Gastrocnemius medialis (tissue), 4 donors: ENCODE measurements around the gene LOC128125822.
A peak's percentile ranks its signal among the peaks of the same experiment; 100 is the strongest.

Source experiments
- ATAC-seq, 2 donors: fragments of 150-250 bp; one replicate each; pipeline ENCODE4 v1.9.1; 2016
- DNase-seq, 2 donors: peaks; one replicate each; pipeline ENCODE4 v3.0.0-alpha.2; 2019
- H3K27ac ChIP-seq, 4 donors: fragments of 200-600 bp; sonication (generic); 1 replicate in 1 of 4; 2 replicates in 3 of 4; pipeline ENCODE4 v1.5.1; 2016 to 2018; ENCODE audit warnings: mild to moderate bottlenecking in 2 of 4, moderate library complexity in 1 of 4
- H3K27me3 ChIP-seq, 3 donors: fragments of 200-600 bp; sonication (generic) in 2 of 3; 1 replicate in 1 of 3; 2 replicates in 2 of 3; pipeline versions ENCODE4 v1.5.1 to v1.6.0; 2016 to 2019; ENCODE audit warnings: mild to moderate bottlenecking in 1 of 3, moderate library complexity in 1 of 3
- H3K36me3 ChIP-seq, 2 donors: fragments of 200-600 bp; sonication (generic) in 1 of 2; one replicate each; pipeline ENCODE4 v1.5.1; 2017 to 2018
- H3K4me1 ChIP-seq, 2 donors: fragments of 200-600 bp; sonication (generic) in 1 of 2; one replicate each; pipeline ENCODE4 v1.5.1; 2016 to 2017; ENCODE audit warnings: mild to moderate bottlenecking in 2 of 2
- H3K4me3 ChIP-seq, 4 donors: fragments of 200-600 bp; sonication (generic) in 3 of 4; 1 replicate in 1 of 4; 2 replicates in 3 of 4; pipeline ENCODE4 v1.5.1; 2016 to 2019; ENCODE audit warnings: mild to moderate bottlenecking in 2 of 4
- H3K9me3 ChIP-seq, 3 donors: fragments of 200-600 bp; sonication (generic) in 2 of 3; 1 replicate in 1 of 3; 2 replicates in 2 of 3; pipeline ENCODE4 v1.5.1; 2016 to 2019
- POLR2A ChIP-seq, 2 donors: fragments of 450-650 bp; IDR thresholded peaks; one replicate each; pipeline ENCODE4 v1.6.1; 2017; ENCODE audit warnings: antibody characterized with exemption in 2 of 2, mild to moderate bottlenecking in 2 of 2, moderate library complexity in 2 of 2
- in situ Hi-C, 4 donors: fragments of 200-750 bp; cut with MboI; loops; one replicate each; pipeline versions ENCODE4 v1.15.0 to v1.8.0; 2017; ENCODE audit warnings: low sequenced_read_pairs in 4 of 4
- intact Hi-C: fragments of 100-400 bp; cut with DNase I; formaldehyde crosslinking; loops from one replicate; pipeline ENCODE4 v1.15.1; 2023; ENCODE audit warnings: low total_unique reads
- TF ChIP-seq, protein P1 (sequence below), 5 experiments: fragments of 450-650 bp in 3 of 5; fragments of 200-600 bp in 2 of 5; sonication (generic) in 2 of 5; IDR thresholded peaks in 4 of 5; conservative IDR thresholded peaks in 1 of 5; 1 replicate in 4 of 5; 2 replicates in 1 of 5; pipeline ENCODE4 v1.5.1; 2016 to 2019; ENCODE audit warnings: antibody characterized with exemption in 5 of 5, mild to moderate bottlenecking in 3 of 5, moderate library complexity in 3 of 5

The LOC128125822 gene

DNA sequence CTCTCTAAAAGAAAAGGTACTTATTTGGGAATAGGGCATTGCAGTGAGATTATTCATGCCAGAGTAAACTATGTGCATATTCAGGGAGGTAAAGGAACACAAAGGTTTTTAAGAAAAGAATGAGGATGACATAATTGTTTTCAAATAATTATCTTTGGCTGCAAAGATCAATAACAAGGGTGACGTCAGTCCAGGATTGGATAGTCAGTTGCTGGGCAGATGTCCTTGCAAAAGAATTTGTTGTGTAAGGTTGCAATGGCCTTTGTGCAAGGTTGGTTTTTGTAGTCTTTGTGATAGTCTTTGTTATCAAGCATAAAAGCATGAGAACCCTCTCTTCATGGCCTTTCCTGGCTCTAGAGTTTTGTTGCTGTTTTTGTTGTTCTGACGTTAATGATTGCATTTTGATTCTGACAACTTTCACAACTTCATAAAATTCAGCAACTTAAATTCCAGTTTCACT is 17.7 kb downstream of the LOC128125822 start:
- no peak overlapping the region for H3K27ac ChIP-seq
- TF ChIP-seq, protein P1, sequence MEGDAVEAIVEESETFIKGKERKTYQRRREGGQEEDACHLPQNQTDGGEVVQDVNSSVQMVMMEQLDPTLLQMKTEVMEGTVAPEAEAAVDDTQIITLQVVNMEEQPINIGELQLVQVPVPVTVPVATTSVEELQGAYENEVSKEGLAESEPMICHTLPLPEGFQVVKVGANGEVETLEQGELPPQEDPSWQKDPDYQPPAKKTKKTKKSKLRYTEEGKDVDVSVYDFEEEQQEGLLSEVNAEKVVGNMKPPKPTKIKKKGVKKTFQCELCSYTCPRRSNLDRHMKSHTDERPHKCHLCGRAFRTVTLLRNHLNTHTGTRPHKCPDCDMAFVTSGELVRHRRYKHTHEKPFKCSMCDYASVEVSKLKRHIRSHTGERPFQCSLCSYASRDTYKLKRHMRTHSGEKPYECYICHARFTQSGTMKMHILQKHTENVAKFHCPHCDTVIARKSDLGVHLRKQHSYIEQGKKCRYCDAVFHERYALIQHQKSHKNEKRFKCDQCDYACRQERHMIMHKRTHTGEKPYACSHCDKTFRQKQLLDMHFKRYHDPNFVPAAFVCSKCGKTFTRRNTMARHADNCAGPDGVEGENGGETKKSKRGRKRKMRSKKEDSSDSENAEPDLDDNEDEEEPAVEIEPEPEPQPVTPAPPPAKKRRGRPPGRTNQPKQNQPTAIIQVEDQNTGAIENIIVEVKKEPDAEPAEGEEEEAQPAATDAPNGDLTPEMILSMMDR (IDR thresholded peaks at IDR 0.05 in 4 of 5, conservative IDR thresholded peaks at IDR 0.05 in 1 of 5), result no peak
- H3K4me3 ChIP-seq, result no peak overlapping the region
- H3K36me3 ChIP-seq, result no peaks in the 10 kb centered on the region
- H3K4me1 ChIP-seq, result no peaks in the 10 kb centered on the region
- intact Hi-C loops, result no loop called here
- ATAC-seq, result no peak
- H3K9me3 ChIP-seq, result no peaks in the 10 kb centered on the region
- in situ Hi-C loops, result loop anchor here in 2 of 4 donors (5.0 to 10.0 kb wide), 2 partner anchors 235 to 238 kb away; no protein-coding TSS in a partner anchor
- no peaks in the 10 kb centered on the region for H3K27me3 ChIP-seq
- DNase-seq, result no peak

DNA sequence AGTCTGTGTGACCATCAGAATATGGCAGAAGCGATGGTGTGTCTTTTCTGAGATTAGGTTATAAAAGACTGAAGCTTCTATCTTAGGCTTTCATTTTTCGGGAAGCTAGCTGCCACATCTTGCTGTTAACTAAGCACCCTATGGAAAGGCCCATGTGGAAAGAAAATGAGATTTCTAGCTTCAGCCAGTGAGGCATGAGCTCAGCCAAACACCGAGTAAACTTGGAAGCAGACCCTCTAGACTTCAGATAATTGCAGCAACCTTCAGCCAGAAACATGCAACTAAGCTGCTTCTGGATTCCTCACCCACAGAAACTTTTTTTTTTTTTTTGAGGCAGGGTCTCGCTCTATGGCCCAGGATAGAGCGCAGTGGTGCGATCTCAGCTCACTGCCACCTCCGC is 20.6 kb downstream of the LOC128125822 start:
- Histone ChIP-seq H3K9me3 (no peaks in the 10 kb centered on the region), H3K36me3 (no peaks in the 10 kb centered on the region), H3K4me3 (no peak overlapping the region), H3K27ac (no peak overlapping the region), H3K27me3 (no peaks in the 10 kb centered on the region), H3K4me1 (peaks cover 2% of the 10 kb centered on the region in 2 donors)
- no peak for DNase-seq
- TF ChIP-seq, protein P1 (IDR thresholded peaks at IDR 0.05 in 4 of 5, conservative IDR thresholded peaks at IDR 0.05 in 1 of 5), result no peak
- no peak for TF ChIP-seq POLR2A (IDR thresholded peaks at IDR 0.05)
- intact Hi-C loops (no loop called here), in situ Hi-C loops (loop anchor here in 2 of 4 donors (5.0 to 10.0 kb wide), 2 partner anchors 238 to 241 kb away; no protein-coding TSS in a partner anchor)
- ATAC-seq, result no peak

DNA sequence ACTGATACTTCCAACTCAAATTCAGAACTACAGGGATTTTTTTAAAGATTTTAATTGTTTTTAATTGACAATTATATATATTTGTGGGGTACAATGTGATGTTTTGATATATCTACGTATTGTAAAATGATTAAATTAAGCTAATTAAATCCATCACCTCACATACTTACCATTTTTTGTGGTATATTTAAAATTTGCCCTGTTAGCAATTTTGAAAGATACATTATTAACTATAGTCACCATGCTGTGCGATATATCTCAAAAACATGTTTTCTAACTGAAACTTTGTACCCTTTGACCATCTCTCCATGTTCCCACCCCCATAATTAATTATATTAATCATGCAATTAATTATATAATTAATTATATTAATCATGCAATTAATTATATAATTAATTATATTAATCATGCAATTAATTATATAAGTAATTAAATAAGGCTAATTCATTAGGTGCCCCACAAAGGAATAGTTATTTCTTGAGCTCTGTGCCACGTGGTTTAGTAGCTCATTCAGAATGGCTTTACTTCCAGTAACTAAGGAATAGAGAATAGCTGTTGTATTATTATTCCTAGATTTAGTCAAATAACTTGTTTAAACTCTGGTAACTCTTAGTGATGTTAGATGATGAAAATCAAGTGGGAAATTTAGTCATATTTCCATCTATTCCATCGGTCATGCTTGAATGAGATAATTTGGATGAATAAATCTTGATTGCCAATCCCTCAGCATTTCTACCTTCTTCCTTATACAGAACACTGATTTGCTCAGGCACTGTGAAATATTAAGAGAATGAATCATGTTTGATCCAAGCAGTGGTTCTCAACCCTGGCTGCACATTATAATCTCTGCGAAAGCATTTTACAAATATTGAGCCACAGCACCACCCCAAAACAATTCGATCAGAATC is 25.1 kb downstream of the LOC128125822 start:
- no peak for TF ChIP-seq POLR2A (IDR thresholded peaks at IDR 0.05)
- TF ChIP-seq, protein P1 (IDR thresholded peaks at IDR 0.05 in 4 of 5, conservative IDR thresholded peaks at IDR 0.05 in 1 of 5), result no peak
- intact Hi-C loops (loop anchor here (1.0 to 5.0 kb wide), 3 partner anchors 40 to 244 kb away; partner anchors contain the start of gene PHF3), in situ Hi-C loops (loop anchor here in 3 of 4 donors (5.0 to 10.0 kb wide), 3 partner anchors 165 to 245 kb away; no protein-coding TSS in a partner anchor)
- Histone ChIP-seq H3K27ac (no peak overlapping the region), H3K4me3 (peak overlapping the region; percentile 56 to 63 (median 62)), H3K4me1 (peaks cover 5% of the 10 kb centered on the region in 2 donors), H3K36me3 (no peaks in the 10 kb centered on the region), H3K9me3 (no peaks in the 10 kb centered on the region), H3K27me3 (no peaks in the 10 kb centered on the region)
- DNase-seq (no peak), ATAC-seq (no peak)

DNA sequence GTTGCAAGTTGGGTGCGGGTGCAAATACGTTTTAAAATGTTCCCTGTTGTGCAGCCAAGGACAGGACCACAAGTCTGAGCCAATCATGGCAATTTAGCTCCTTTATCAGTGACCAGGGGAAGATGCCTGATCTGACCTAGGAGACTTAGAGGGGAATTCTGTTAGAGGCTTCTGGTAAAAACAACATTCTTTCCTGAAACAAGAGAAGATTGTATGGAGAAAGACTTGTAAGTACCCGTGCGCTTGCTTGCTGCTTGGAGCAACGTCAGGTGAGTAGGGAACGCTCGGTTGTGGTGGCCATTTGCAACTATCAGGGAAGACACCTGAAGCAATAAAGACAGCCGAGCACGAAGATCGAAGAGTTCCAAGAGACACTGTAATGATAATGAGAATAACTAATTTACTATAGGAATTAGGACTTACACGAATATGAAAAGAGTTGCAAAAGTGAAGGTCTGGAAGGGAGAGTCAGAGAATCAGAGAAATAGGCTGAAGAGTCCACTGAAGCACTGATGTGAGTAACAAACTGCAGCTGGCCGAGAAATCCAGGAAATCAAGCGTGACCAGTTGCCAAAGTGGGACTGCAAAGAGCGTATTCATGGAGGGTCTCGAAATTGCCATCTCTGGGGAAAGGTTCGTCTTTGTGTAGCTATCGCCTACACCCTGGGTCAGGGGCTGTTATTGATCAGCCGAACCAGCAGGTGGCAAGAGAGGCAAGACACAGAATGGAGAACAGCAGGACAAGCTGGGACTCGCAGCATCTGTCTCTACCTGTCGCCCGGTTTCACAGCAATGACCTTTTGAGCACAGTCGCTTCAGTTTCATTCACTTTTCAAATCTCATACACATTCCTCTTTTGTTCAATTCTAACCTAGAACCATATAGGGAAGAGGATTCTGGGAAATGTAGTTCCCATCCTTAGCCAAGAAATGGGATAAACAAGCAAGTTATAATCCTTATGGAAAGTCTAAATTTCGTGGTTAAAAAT is 26.1 kb downstream of the LOC128125822 start:
- Histone ChIP-seq H3K27me3 (no peaks in the 10 kb centered on the region), H3K27ac (no peak overlapping the region), H3K36me3 (no peaks in the 10 kb centered on the region), H3K4me1 (peaks cover 5% of the 10 kb centered on the region in 2 donors), H3K9me3 (no peaks in the 10 kb centered on the region), H3K4me3 (peak overlapping the region; percentile 56 to 63 (median 62))
- ATAC-seq, result peak; percentile 91 to 97
- intact Hi-C loops (loop anchor here (1.0 to 5.0 kb wide), 3 partner anchors 39 to 245 kb away; partner anchors contain the start of gene PHF3), in situ Hi-C loops (loop anchor here in 3 of 4 donors (5.0 to 10.0 kb wide), 3 partner anchors 164 to 246 kb away; no protein-coding TSS in a partner anchor)
- TF ChIP-seq, protein P1 (IDR thresholded peaks at IDR 0.05 in 4 of 5, conservative IDR thresholded peaks at IDR 0.05 in 1 of 5), result peak; percentile 77 to 89 (median 83)
- TF ChIP-seq POLR2A (IDR thresholded peaks at IDR 0.05), result no peak
- peak; percentile 31 to 51 for DNase-seq
